Measurements from ENCODE around the gene EFHD2. TPM values are rescaled to one million over a fixed set of nuclear protein-coding genes. Genes with fewer than 3 reads are reported as not detected.

Gene EFHD2
- total RNA-seq, 1 experiment from 2014 or later, result 129 TPM

- H3K36me3 ChIP-seq (ENCODE audit: low read depth), result no peaks in the 10 kb centered on the region
- CTCF ChIA-PET, result no interaction called here
- H3K27me3 ChIP-seq (ENCODE audit: insufficient read depth, low read depth), result no peaks in the 10 kb centered on the region
- H3F3A ChIP-seq (ENCODE audit: insufficient read depth, low read depth), result peaks cover 15% of the 10 kb centered on the region; the same call in 1 of the 2 replicates
- no peak for DNase-seq
- POLR2A ChIA-PET (ENCODE audit: unreplicated experiment), result interaction anchor here (0.6 kb wide), 1 partner anchor 625 kb away, joined by 18 read pairs; no protein-coding TSS in a partner anchor
- intact Hi-C loops (cut with micrococcal nuclease; ENCODE audit: unreplicated experiment), result loop anchor here (1.0 to 5.0 kb wide), 3 partner anchors 100 to 286 kb away; no protein-coding TSS in a partner anchor
- BruUV-seq (replicated peaks), result no TSS peak
- peak overlapping the region; percentile 44; the same call in 1 of the 2 replicates for H3K27ac ChIP-seq
- H3K4me1 ChIP-seq (replicated peaks; ENCODE audit: insufficient read depth), result peaks cover 27% of the 10 kb centered on the region
- H3K4me3 ChIP-seq, result no peak overlapping the region
- no peaks in the 10 kb centered on the region for H3K9me3 ChIP-seq (ENCODE audit: insufficient read depth, low read depth)
- H3K4me2 ChIP-seq, result peak overlapping the region; percentile 34; the same call in 1 of the 2 replicates
- peaks cover 3% of the 10 kb centered on the region; the same call in 1 of the 2 replicates for H4K20me1 ChIP-seq (ENCODE audit: insufficient read depth)
- TF ChIP-seq CTCF (conservative IDR thresholded peaks at IDR 0.05) (no peak), EZH2 (IDR thresholded peaks at IDR 0.05; ENCODE audit: low read depth) (no peak)
- H3K9me2 ChIP-seq (ENCODE audit: insufficient read depth), result no peaks in the 10 kb centered on the region
- no peak overlapping the region for H2AFZ ChIP-seq
- peaks cover 61% of the 10 kb centered on the region for H3K79me2 ChIP-seq (ENCODE audit: low read depth)
Measured at GRCh38 chr1:15423355-15424077, 13.8 kb downstream of the EFHD2 start.

GRCh38 chr1:15424146-15424667, 14.5 kb downstream of the EFHD2 start:
- POLR2A ChIA-PET (ENCODE audit: unreplicated experiment), result interaction anchor here (0.6 kb wide), 1 partner anchor 624 kb away, joined by 18 read pairs; no protein-coding TSS in a partner anchor
- peak overlapping the region; percentile 34 for H3K4me2 ChIP-seq

More at GRCh38 chr1:15424146-15424667, 14.5 kb downstream of the EFHD2 start:
- intact Hi-C loops (cut with micrococcal nuclease; ENCODE audit: unreplicated experiment), result loop anchor here (1.0 to 5.0 kb wide), 3 partner anchors 101 to 287 kb away; no protein-coding TSS in a partner anchor
- Histone ChIP-seq H3F3A (ENCODE audit: insufficient read depth, low read depth) (peaks cover 15% of the 10 kb centered on the region; the same call in 1 of the 2 replicates), H3K27ac (peak overlapping the region; percentile 44; the same call in 1 of the 2 replicates), H3K4me3 (no peak overlapping the region), H3K9me2 (ENCODE audit: insufficient read depth) (no peaks in the 10 kb centered on the region), H3K4me1 (replicated peaks; ENCODE audit: insufficient read depth) (peaks cover 27% of the 10 kb centered on the region), H3K79me2 (ENCODE audit: low read depth) (peaks cover 55% of the 10 kb centered on the region), H3K36me3 (ENCODE audit: low read depth) (no peaks in the 10 kb centered on the region), H4K20me1 (ENCODE audit: insufficient read depth) (peaks cover 3% of the 10 kb centered on the region; the same call in 1 of the 2 replicates), H3K27me3 (ENCODE audit: insufficient read depth, low read depth) (no peaks in the 10 kb centered on the region), H3K9me3 (ENCODE audit: insufficient read depth, low read depth) (no peaks in the 10 kb centered on the region), H2AFZ (no peak overlapping the region)
- DNase-seq, result peak; percentile 77 to 79
- CTCF ChIA-PET, result no interaction called here
- TF ChIP-seq EZH2 (IDR thresholded peaks at IDR 0.05; ENCODE audit: low read depth), result no peak
- no peak for TF ChIP-seq CTCF (conservative IDR thresholded peaks at IDR 0.05)
- no TSS peak for BruUV-seq (replicated peaks)

Data from PC-9 (cell line).